Measurements from ENCODE around the gene SPATA24. TPM values are rescaled to one million over a fixed set of nuclear protein-coding genes. Genes with fewer than 3 reads are reported as not detected.

Gene SPATA24
- total RNA-seq, 1 experiment from 2014 or later, result 3.1 TPM

- no peaks in the 10 kb centered on the region for H3K9me3 ChIP-seq (ENCODE audit: control insufficient read depth in 1 of 2, insufficient read depth in 1 of 2, low read depth in 1 of 2, low read length in 2 of 2)
- ChIA-PET CTCF (no interaction called here), POLR2A (no interaction called here), RAD21 (ENCODE audit: low non-redundant PET in 1 of 2, low total read pairs in 2 of 2, uncharacterized antibody in 2 of 2, unreplicated experiment in 2 of 2) (no interaction called here)
- H3K4me2 ChIP-seq (ENCODE audit: low read length), result no peak overlapping the region
- H3K27ac ChIP-seq (ENCODE audit: low read depth, low read length), result no peak overlapping the region
- no peaks in the 10 kb centered on the region for H4K20me1 ChIP-seq (ENCODE audit: insufficient read depth)
- H3K79me2 ChIP-seq (ENCODE audit: insufficient read depth, low read length), result peaks cover 8% of the 10 kb centered on the region; the same call in 1 of the 2 replicates
- no peak for DNase-seq (ENCODE audit: low read depth, low spot score)
- no peak overlapping the region for H3K4me3 ChIP-seq (replicated peaks in 1 of 2; ENCODE audit: low read depth in 1 of 2, low read length in 2 of 2)
- no peak for ATAC-seq
- H2AFZ ChIP-seq (ENCODE audit: low read depth, low read length, poor library complexity, severe bottlenecking), result no peak overlapping the region
- no peaks in the 10 kb centered on the region for H3K9me2 ChIP-seq (ENCODE audit: insufficient read depth)
- no TSS peak for BruUV-seq (replicated peaks)
- H3K27me3 ChIP-seq (ENCODE audit: insufficient read depth, low read length), result no peaks in the 10 kb centered on the region
- H3K9ac ChIP-seq (ENCODE audit: low read length), result no peak overlapping the region
- intact Hi-C loops (cut with micrococcal nuclease), result no loop called here
- H3K36me3 ChIP-seq (ENCODE audit: control insufficient read depth in 1 of 2, insufficient read depth in 2 of 2, low read length in 2 of 2), result no peaks in the 10 kb centered on the region
- H3K4me1 ChIP-seq (ENCODE audit: control insufficient read depth in 1 of 2, insufficient read depth in 2 of 2, low read length in 2 of 2), result peaks cover 6 to 31% of the 10 kb centered on the region in 2 experiments; a peak in 3 of 4 replicates
- TF ChIP-seq ZBTB33 (IDR thresholded peaks at IDR 0.05; ENCODE audit: extremely low read depth, insufficient replicate concordance, low read length), result no peak
- no peak for TF ChIP-seq YY1 (IDR thresholded peaks at IDR 0.05; ENCODE audit: extremely low read depth, insufficient replicate concordance, low read depth, low read length)
- TF ChIP-seq ATF3 (IDR thresholded peaks at IDR 0.05), result no peak
These were observed 6.0 kb downstream of the SPATA24 start for GRCh38 chr5:139397921-139398320.

- Histone ChIP-seq H3K4me2 (ENCODE audit: low read length) (no peak overlapping the region), H3K79me2 (ENCODE audit: insufficient read depth, low read length) (peaks cover 8% of the 10 kb centered on the region; the same call in 1 of the 2 replicates), H3K4me1 (ENCODE audit: control insufficient read depth in 1 of 2, insufficient read depth in 2 of 2, low read length in 2 of 2) (peaks cover 6 to 35% of the 10 kb centered on the region in 2 experiments; a peak in 3 of 4 replicates), H4K20me1 (ENCODE audit: insufficient read depth) (no peaks in the 10 kb centered on the region), H3K9ac (ENCODE audit: low read length) (no peak overlapping the region), H3K9me2 (ENCODE audit: insufficient read depth) (no peaks in the 10 kb centered on the region), H3K4me3 (replicated peaks in 1 of 2; ENCODE audit: low read depth in 1 of 2, low read length in 2 of 2) (no peak overlapping the region), H2AFZ (ENCODE audit: low read depth, low read length, poor library complexity, severe bottlenecking) (no peak overlapping the region), H3K27me3 (ENCODE audit: insufficient read depth, low read length) (no peaks in the 10 kb centered on the region), H3K27ac (ENCODE audit: low read depth, low read length) (no peak overlapping the region), H3K9me3 (ENCODE audit: control insufficient read depth in 1 of 2, insufficient read depth in 1 of 2, low read depth in 1 of 2, low read length in 2 of 2) (no peaks in the 10 kb centered on the region), H3K36me3 (ENCODE audit: control insufficient read depth in 1 of 2, insufficient read depth in 2 of 2, low read length in 2 of 2) (no peaks in the 10 kb centered on the region)
- DNase-seq (ENCODE audit: low read depth, low spot score) (no peak), ATAC-seq (no peak)
- BruUV-seq (replicated peaks), result no TSS peak
- RAD21 ChIA-PET (ENCODE audit: low non-redundant PET in 1 of 2, low total read pairs in 2 of 2, uncharacterized antibody in 2 of 2, unreplicated experiment in 2 of 2), result no interaction called here
- CTCF ChIA-PET, result no interaction called here
- intact Hi-C loops (cut with micrococcal nuclease), result no loop called here
- POLR2A ChIA-PET, result no interaction called here
- TF ChIP-seq ZBTB33 (IDR thresholded peaks at IDR 0.05; ENCODE audit: extremely low read depth, insufficient replicate concordance, low read length), result no peak
- TF ChIP-seq REST (IDR thresholded peaks at IDR 0.05; ENCODE audit: low read depth), result no peak
- no peak for TF ChIP-seq MAX (IDR thresholded peaks at IDR 0.05)
- TF ChIP-seq ELF1 (IDR thresholded peaks at IDR 0.05; ENCODE audit: borderline replicate concordance, low read depth), result no peak
- no peak for TF ChIP-seq POLR2A (IDR thresholded peaks at IDR 0.05; ENCODE audit: borderline replicate concordance, extremely low read depth, insufficient read depth, insufficient read length)
- no peak for TF ChIP-seq ZFX (IDR thresholded peaks at IDR 0.05)
- TF ChIP-seq CBX3 (IDR thresholded peaks at IDR 0.05; ENCODE audit: low read depth), result no peak
- TF ChIP-seq JUND (IDR thresholded peaks at IDR 0.05), result no peak
- no peak for TF ChIP-seq ZNF274 (IDR thresholded peaks at IDR 0.05; ENCODE audit: low read depth, low read length)
These were observed 7.2 kb downstream of the SPATA24 start for GRCh38 chr5:139396691-139397090.
